ENCODE results near the gene ARHGEF17. TPM values are rescaled to one million over a fixed set of nuclear protein-coding genes. Genes with fewer than 3 reads are reported as not detected.

ARHGEF17 gene
- polyA plus RNA-seq, 2 of the 4 experiments (the other 2 are of a cell fraction) = 7.0 to 16.2 TPM

- ChIA-PET CTCF (interaction anchor here (0.8 to 16.0 kb wide), 6 partner anchors 8 to 435 kb away, joined by 3 to 224 read pairs (median 4); no protein-coding TSS in a partner anchor), POLR2A (no interaction called here)
- no peak for DNase-seq (ENCODE audit: low read depth in 1 of 2, low spot score in 1 of 2)
- Histone ChIP-seq H3K4me1 (peaks cover 26% of the 10 kb centered on the region), H3K9me3 (no peaks in the 10 kb centered on the region), H3K27ac (0 out of 6 replicates have a peak overlapping the region, but pooled peaks of 1 of the 2 experiments have one; percentile 10), H3K4me2 (no peak overlapping the region), H3K4me3 (no peak overlapping the region)
- FAIRE-seq = no peak
- no peak for ATAC-seq
- no peak for TF ChIP-seq MAFK (IDR thresholded peaks at IDR 0.05; ENCODE audit: partially characterized antibody)
- no peak for TF ChIP-seq PHF8 (IDR thresholded peaks at IDR 0.05; ENCODE audit: borderline replicate concordance, low read depth)
- TF ChIP-seq NPAS2 (CRISPR knock-in tag; IDR thresholded peaks at IDR 0.05; ENCODE audit: borderline replicate concordance) = no peak
- no peak for TF ChIP-seq MYC (IDR thresholded peaks at IDR 0.05; ENCODE audit: borderline replicate concordance, low read length)
- TF ChIP-seq EHF (CRISPR knock-in tag; IDR thresholded peaks at IDR 0.05) = no peak
- WGBS (ENCODE audit: missing lambda C conversion rate) = 82% methylated on average over 4 of the region's 4 CpGs
Measured at GRCh38 chr11:73266646-73267020, 41.4 kb upstream of the ARHGEF17 start.

GRCh38 chr11:73267122-73267846 lies 40.8 kb upstream of the ARHGEF17 start:
- H3K4me2 ChIP-seq = no peak overlapping the region
- DNase-seq (ENCODE audit: low read depth in 1 of 2, low spot score in 1 of 2) = no peak
- ATAC-seq = no peak
- CTCF ChIA-PET = interaction anchor here (0.8 to 16.0 kb wide), 6 partner anchors 9 to 68 kb away, joined by 3 to 224 read pairs (median 6); no protein-coding TSS in a partner anchor
- no peak overlapping the region for H3K4me3 ChIP-seq
- peaks cover 32% of the 10 kb centered on the region for H3K4me1 ChIP-seq
- H3K27ac ChIP-seq = peak overlapping the region in 1 of 2 experiments; percentile 16; a peak in 1 of 6 replicates
- FAIRE-seq = no peak
- POLR2A ChIA-PET = no interaction called here
- TF ChIP-seq, protein P1, sequence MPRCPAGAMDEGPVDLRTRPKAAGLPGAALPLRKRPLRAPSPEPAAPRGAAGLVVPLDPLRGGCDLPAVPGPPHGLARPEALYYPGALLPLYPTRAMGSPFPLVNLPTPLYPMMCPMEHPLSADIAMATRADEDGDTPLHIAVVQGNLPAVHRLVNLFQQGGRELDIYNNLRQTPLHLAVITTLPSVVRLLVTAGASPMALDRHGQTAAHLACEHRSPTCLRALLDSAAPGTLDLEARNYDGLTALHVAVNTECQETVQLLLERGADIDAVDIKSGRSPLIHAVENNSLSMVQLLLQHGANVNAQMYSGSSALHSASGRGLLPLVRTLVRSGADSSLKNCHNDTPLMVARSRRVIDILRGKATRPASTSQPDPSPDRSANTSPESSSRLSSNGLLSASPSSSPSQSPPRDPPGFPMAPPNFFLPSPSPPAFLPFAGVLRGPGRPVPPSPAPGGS (IDR thresholded peaks at IDR 0.05) = no peak
- TF ChIP-seq MAZ (IDR thresholded peaks at IDR 0.05; ENCODE audit: borderline replicate concordance, low read depth, low read length) = no peak
- TF ChIP-seq REST (IDR thresholded peaks at IDR 0.05) = no peak
- TF ChIP-seq, protein P2, sequence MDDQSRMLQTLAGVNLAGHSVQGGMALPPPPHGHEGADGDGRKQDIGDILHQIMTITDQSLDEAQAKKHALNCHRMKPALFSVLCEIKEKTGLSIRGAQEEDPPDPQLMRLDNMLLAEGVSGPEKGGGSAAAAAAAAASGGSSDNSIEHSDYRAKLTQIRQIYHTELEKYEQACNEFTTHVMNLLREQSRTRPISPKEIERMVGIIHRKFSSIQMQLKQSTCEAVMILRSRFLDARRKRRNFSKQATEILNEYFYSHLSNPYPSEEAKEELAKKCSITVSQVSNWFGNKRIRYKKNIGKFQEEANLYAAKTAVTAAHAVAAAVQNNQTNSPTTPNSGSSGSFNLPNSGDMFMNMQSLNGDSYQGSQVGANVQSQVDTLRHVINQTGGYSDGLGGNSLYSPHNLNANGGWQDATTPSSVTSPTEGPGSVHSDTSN (IDR thresholded peaks at IDR 0.05) = no peak
- TF ChIP-seq KDM5A (IDR thresholded peaks at IDR 0.05) = no peak
- TF ChIP-seq ZC3H11A (IDR thresholded peaks at IDR 0.05) = no peak
- no peak for TF ChIP-seq NPAS2 (CRISPR knock-in tag; IDR thresholded peaks at IDR 0.05; ENCODE audit: borderline replicate concordance)
- TF ChIP-seq, protein P3, sequence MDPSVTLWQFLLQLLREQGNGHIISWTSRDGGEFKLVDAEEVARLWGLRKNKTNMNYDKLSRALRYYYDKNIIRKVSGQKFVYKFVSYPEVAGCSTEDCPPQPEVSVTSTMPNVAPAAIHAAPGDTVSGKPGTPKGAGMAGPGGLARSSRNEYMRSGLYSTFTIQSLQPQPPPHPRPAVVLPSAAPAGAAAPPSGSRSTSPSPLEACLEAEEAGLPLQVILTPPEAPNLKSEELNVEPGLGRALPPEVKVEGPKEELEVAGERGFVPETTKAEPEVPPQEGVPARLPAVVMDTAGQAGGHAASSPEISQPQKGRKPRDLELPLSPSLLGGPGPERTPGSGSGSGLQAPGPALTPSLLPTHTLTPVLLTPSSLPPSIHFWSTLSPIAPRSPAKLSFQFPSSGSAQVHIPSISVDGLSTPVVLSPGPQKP (IDR thresholded peaks at IDR 0.05; ENCODE audit: low read depth, low read length) = no peak
- TF ChIP-seq HMGXB4 (CRISPR knock-in tag; IDR thresholded peaks at IDR 0.05; ENCODE audit: borderline replicate concordance) = no peak
- TF ChIP-seq, protein P4, sequence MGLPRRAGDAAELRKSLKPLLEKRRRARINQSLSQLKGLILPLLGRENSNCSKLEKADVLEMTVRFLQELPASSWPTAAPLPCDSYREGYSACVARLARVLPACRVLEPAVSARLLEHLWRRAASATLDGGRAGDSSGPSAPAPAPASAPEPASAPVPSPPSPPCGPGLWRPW (IDR thresholded peaks at IDR 0.05) = no peak
- no peak for TF ChIP-seq ESRRA (IDR thresholded peaks at IDR 0.05; ENCODE audit: borderline replicate concordance, low read length)
- no peak for TF ChIP-seq BHLHE40 (IDR thresholded peaks at IDR 0.05; ENCODE audit: low read depth, low read length)
- no peak for TF ChIP-seq RARB (CRISPR knock-in tag; IDR thresholded peaks at IDR 0.05)
- no peak for TF ChIP-seq CBX2 (IDR thresholded peaks at IDR 0.05; ENCODE audit: borderline replicate concordance, low read depth)
- WGBS (ENCODE audit: missing lambda C conversion rate) = 71% methylated on average over 3 of the region's 3 CpGs
- no peaks in the 10 kb centered on the region for H3K9me3 ChIP-seq

Data from A549 (cell line).